ENCODE data around the gene MTARC1.

MTARC1 gene

DNA sequence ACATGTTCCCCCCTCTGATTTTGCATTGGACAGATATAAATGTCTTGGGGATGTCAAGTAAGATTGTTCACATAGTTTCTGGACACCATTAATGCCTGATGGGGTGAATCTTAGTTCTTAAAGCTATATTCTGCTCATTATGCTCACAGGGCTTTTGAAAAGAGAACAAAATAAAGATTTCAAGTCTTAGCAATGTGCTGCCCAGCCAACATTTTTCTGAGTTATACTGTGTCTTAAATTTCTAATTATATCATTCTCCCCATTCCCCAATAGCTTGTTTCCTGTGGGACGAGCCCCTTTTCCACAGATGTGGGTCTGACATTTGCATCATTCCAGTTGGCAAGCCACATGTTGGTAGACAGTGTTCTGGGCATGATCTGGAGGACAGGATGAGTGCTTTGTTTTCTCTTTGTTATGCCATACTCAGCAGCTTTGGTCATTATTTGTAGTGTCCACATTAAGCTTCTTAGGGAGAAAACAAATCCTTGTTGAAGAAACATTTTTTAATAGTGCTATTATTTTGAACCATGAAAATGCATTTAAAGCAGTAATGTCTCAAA lies 32.8 kb downstream of the MTARC1 start:
- no peak for TF ChIP-seq TAF1 (IDR thresholded peaks at IDR 0.05; ENCODE audit: borderline replicate concordance, insufficient read depth, low read length)
- TF ChIP-seq REST (IDR thresholded peaks at IDR 0.05; ENCODE audit: insufficient read depth in 1 of 2, low read depth in 2 of 2, low read length in 2 of 2), result no peak
- no peak for TF ChIP-seq FOXP2 (optimal IDR thresholded peaks at IDR 0.05; ENCODE audit: borderline replicate concordance, extremely low read depth, extremely low read length, insufficient read depth)
- no peak for TF ChIP-seq SIN3A (IDR thresholded peaks at IDR 0.05; ENCODE audit: borderline replicate concordance, insufficient read depth, low read length)
- TF ChIP-seq POLR2AphosphoS5 (IDR thresholded peaks at IDR 0.05; ENCODE audit: low read depth, low read length), result no peak

GRCh38 chr1:220824031-220824989 lies 37.6 kb downstream of the MTARC1 start:
- TF ChIP-seq REST (IDR thresholded peaks at IDR 0.05; ENCODE audit: insufficient read depth in 1 of 2, low read depth in 2 of 2, low read length in 2 of 2) (no peak), POLR2AphosphoS5 (IDR thresholded peaks at IDR 0.05; ENCODE audit: low read depth, low read length) (no peak), FOXP2 (optimal IDR thresholded peaks at IDR 0.05; ENCODE audit: borderline replicate concordance, extremely low read depth, extremely low read length, insufficient read depth) (no peak), TAF1 (IDR thresholded peaks at IDR 0.05; ENCODE audit: borderline replicate concordance, insufficient read depth, low read length) (no peak), SIN3A (IDR thresholded peaks at IDR 0.05; ENCODE audit: borderline replicate concordance, insufficient read depth, low read length) (no peak)

- TF ChIP-seq FOXP2 (optimal IDR thresholded peaks at IDR 0.05; ENCODE audit: borderline replicate concordance, extremely low read depth, extremely low read length, insufficient read depth) (no peak), POLR2AphosphoS5 (IDR thresholded peaks at IDR 0.05; ENCODE audit: low read depth, low read length) (no peak), REST (IDR thresholded peaks at IDR 0.05; ENCODE audit: insufficient read depth in 1 of 2, low read depth in 2 of 2, low read length in 2 of 2) (no peak), SIN3A (IDR thresholded peaks at IDR 0.05; ENCODE audit: borderline replicate concordance, insufficient read depth, low read length) (no peak), TAF1 (IDR thresholded peaks at IDR 0.05; ENCODE audit: borderline replicate concordance, insufficient read depth, low read length) (no peak)
Measured at GRCh38 chr1:220825819-220826551, 39.3 kb downstream of the MTARC1 start.

DNA sequence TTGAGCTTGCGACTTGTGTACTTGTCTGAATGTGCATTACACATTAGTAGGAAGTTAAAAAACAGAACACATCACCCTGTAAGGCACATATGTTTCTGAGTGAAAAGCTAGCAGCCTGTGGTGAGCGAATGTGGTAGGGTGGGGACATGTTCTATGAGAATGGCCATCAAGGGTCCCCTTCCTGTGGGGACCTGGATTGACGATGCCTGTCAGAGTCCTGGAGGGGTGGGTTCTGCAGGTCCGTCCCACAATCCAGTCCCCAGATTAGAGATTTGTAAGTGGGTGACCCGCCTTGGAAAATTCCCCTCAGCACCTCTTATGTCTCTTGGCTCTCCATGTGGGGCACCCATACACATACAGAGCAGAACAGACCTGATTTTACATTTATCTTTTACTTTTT lies 40.0 kb downstream of the MTARC1 start:
- TF ChIP-seq REST (IDR thresholded peaks at IDR 0.05; ENCODE audit: insufficient read depth in 1 of 2, low read depth in 2 of 2, low read length in 2 of 2) (no peak), POLR2AphosphoS5 (IDR thresholded peaks at IDR 0.05; ENCODE audit: low read depth, low read length) (no peak), SIN3A (IDR thresholded peaks at IDR 0.05; ENCODE audit: borderline replicate concordance, insufficient read depth, low read length) (no peak), FOXP2 (optimal IDR thresholded peaks at IDR 0.05; ENCODE audit: borderline replicate concordance, extremely low read depth, extremely low read length, insufficient read depth) (no peak), TAF1 (IDR thresholded peaks at IDR 0.05; ENCODE audit: borderline replicate concordance, insufficient read depth, low read length) (no peak)
